Ishikawa (cell line): ENCODE data around the gene VSIG1.

Source experiments
- TAF1 ChIP-seq: IDR thresholded peaks from 2 replicates; pipeline ENCODE4 v1.6.1; 2012; ENCODE audit warnings: low read depth, mild to moderate bottlenecking
- ZBTB7A ChIP-seq: IDR thresholded peaks from 2 replicates; pipeline ENCODE4 v1.6.1; 2012; ENCODE audit warnings: low read depth

- TF ChIP-seq ZBTB7A (no peak), TAF1 (peak; percentile 38; the same call in 1 of the 2 replicates)
Observed at GRCh38 chrX:108091264-108091877, 46.5 kb downstream of the VSIG1 start, which contains the start of the genes ATG4A and PSMD10.
